H9 (cell line): ENCODE measurements around the gene FBXO31. TPM values are rescaled to one million over a fixed set of nuclear protein-coding genes. Genes with fewer than 3 reads are reported as not detected.

Experiments
- DNase-seq: peaks from one replicate; pipeline ENCODE4 v3.0.0-alpha.2; 2017
- H2AFZ ChIP-seq: one replicate; pipeline ENCODE4 v1.6.1; 2013; ENCODE audit warnings: mild to moderate bottlenecking, low read length, control low read depth, moderate library complexity
- H2AK5ac ChIP-seq: 2 replicates; pipeline ENCODE4 v1.6.1; 2013; ENCODE audit warnings: low read length, control low read depth, mixed read lengths; ENCODE audit not compliant: insufficient read length
- H2BK120ac ChIP-seq: one replicate; pipeline ENCODE4 v1.6.1; 2013; ENCODE audit warnings: low read depth, mild to moderate bottlenecking, low read length, control low read depth, inconsistent platforms; ENCODE audit not compliant: poor library complexity, severe bottlenecking
- H2BK12ac ChIP-seq: 2 replicates; pipeline ENCODE4 v1.6.1; 2013; ENCODE audit warnings: low read length, control low read depth, mixed read lengths, low read depth; ENCODE audit not compliant: insufficient read length
- H2BK15ac ChIP-seq: 2 replicates; pipeline ENCODE4 v1.6.1; 2013; ENCODE audit warnings: low read depth, low read length, control low read depth
- H2BK20ac ChIP-seq: one replicate; pipeline ENCODE4 v1.6.1; 2013; ENCODE audit warnings: low read depth, mild to moderate bottlenecking, low read length, control low read depth, inconsistent platforms; ENCODE audit not compliant: poor library complexity, severe bottlenecking
- H2BK5ac ChIP-seq: 2 replicates; pipeline ENCODE4 v1.6.1; 2013; ENCODE audit warnings: low read length, control low read depth, mixed read lengths; ENCODE audit not compliant: insufficient read length
- H3K14ac ChIP-seq: 2 replicates; pipeline ENCODE4 v1.6.1; 2013; ENCODE audit warnings: low read length, control low read depth; ENCODE audit not compliant: insufficient read depth
- H3K18ac ChIP-seq: 2 replicates; pipeline ENCODE4 v1.6.1; 2013; ENCODE audit warnings: low read depth, mild to moderate bottlenecking, mixed read lengths, low read length, control low read depth; ENCODE audit not compliant: insufficient read length
- H3K23ac ChIP-seq: 2 replicates; pipeline ENCODE4 v1.6.1; 2013; ENCODE audit warnings: low read length, control low read depth, mixed read lengths, low read depth; ENCODE audit not compliant: insufficient read length
- H3K23me2 ChIP-seq: 2 replicates; pipeline ENCODE4 v1.6.1; 2013; ENCODE audit warnings: low read depth, mild to moderate bottlenecking, mixed read lengths, low read length, control low read depth; ENCODE audit not compliant: insufficient read length, poor library complexity, severe bottlenecking
- H3K27ac ChIP-seq: 2 replicates; pipeline ENCODE4 v1.5.1; 2013; ENCODE audit warnings: low read length, control low read depth, mixed read lengths, low read depth; ENCODE audit not compliant: insufficient read length
- H3K27me3 ChIP-seq: 2 replicates; pipeline ENCODE4 v1.6.1; 2013; ENCODE audit warnings: low read length, control low read depth, inconsistent platforms; ENCODE audit not compliant: insufficient read depth
- H3K4ac ChIP-seq: 2 replicates; pipeline ENCODE4 v1.6.1; 2013; ENCODE audit warnings: low read depth, mild to moderate bottlenecking, control low read depth, inconsistent platforms, low read length, moderate library complexity
- H3K4me1 ChIP-seq: 2 replicates; pipeline ENCODE4 v1.6.1; 2013; ENCODE audit warnings: low read length, control low read depth, inconsistent platforms; ENCODE audit not compliant: insufficient read depth
- H3K4me2 ChIP-seq: 2 replicates; pipeline ENCODE4 v1.6.1; 2013; ENCODE audit warnings: low read length, control low read depth, mixed read lengths; ENCODE audit not compliant: insufficient read length, insufficient read depth
- H3K56ac ChIP-seq: 2 replicates; pipeline ENCODE4 v1.6.1; 2013; ENCODE audit warnings: low read depth, mild to moderate bottlenecking, mixed read lengths, low read length, control low read depth; ENCODE audit not compliant: insufficient read length
- H3K79me1 ChIP-seq: 2 replicates; pipeline ENCODE4 v1.6.1; 2013; ENCODE audit warnings: low read depth, mild to moderate bottlenecking, moderate library complexity, low read length, control low read depth, inconsistent platforms; ENCODE audit not compliant: insufficient read depth, poor library complexity, severe bottlenecking
- H3K79me2 ChIP-seq: 2 replicates; pipeline ENCODE4 v1.6.1; 2013; ENCODE audit warnings: low read length, control low read depth, inconsistent platforms; ENCODE audit not compliant: insufficient read depth
- H3K9ac ChIP-seq: 2 replicates; pipeline ENCODE4 v1.6.1; 2013; ENCODE audit warnings: low read length, control low read depth, mixed read lengths; ENCODE audit not compliant: insufficient read length; ENCODE audit errors: extremely low read depth
- H3K9me3 ChIP-seq: one replicate; pipeline ENCODE4 v1.6.1; 2013; ENCODE audit warnings: low read depth, low read length, inconsistent platforms; ENCODE audit not compliant: control insufficient read depth
- H3T11ph ChIP-seq: one replicate; pipeline ENCODE4 v1.6.1; 2013; ENCODE audit warnings: mild to moderate bottlenecking, low read length, control low read depth, inconsistent platforms
- H4K20me1 ChIP-seq: one replicate; pipeline ENCODE4 v1.6.1; 2013; ENCODE audit not compliant: control insufficient read depth, insufficient read length, insufficient read depth
- H4K5ac ChIP-seq: 2 replicates; pipeline ENCODE4 v1.6.1; 2013; ENCODE audit warnings: low read depth, mild to moderate bottlenecking, mixed read lengths, low read length, control low read depth; ENCODE audit not compliant: insufficient read length
- H4K8ac ChIP-seq: replicated peaks from 2 replicates; pipeline ENCODE4 v1.6.1; 2013; ENCODE audit warnings: low read length, control low read depth, mixed read lengths, low read depth; ENCODE audit not compliant: insufficient read length
- H4K91ac ChIP-seq: 2 replicates; pipeline ENCODE4 v1.6.1; 2013; ENCODE audit warnings: low read depth, mild to moderate bottlenecking, moderate library complexity, mixed read lengths, low read length, control low read depth; ENCODE audit not compliant: insufficient read length
- H3K27ac Mint-ChIP-seq, 3 experiments: 2 replicates in 2 of 3; 3 replicates in 1 of 3; pipeline ENCODE4 v1.8.0; 2020 to 2021; ENCODE audit warnings: mixed read lengths in 3 of 3, mild to moderate bottlenecking in 1 of 3, moderate library complexity in 1 of 3
- H3K27me3 Mint-ChIP-seq: 2 replicates; pipeline ENCODE4 v1.8.0; 2021; ENCODE audit warnings: low read depth, mild to moderate bottlenecking, moderate library complexity, mixed read lengths
- H3K36me3 Mint-ChIP-seq, 3 experiments: 2 replicates in 2 of 3; 3 replicates in 1 of 3; pipeline ENCODE4 v1.8.0; 2020 to 2021; ENCODE audit warnings: low read depth in 3 of 3, mixed read lengths in 3 of 3; ENCODE audit not compliant: insufficient read depth in 1 of 3
- H3K4me1 Mint-ChIP-seq, 2 experiments: 2 replicates each; pipeline ENCODE4 v1.8.0; 2020; ENCODE audit warnings: mixed read lengths in 2 of 2
- H3K4me3 Mint-ChIP-seq, 2 experiments: 2 replicates in 1 of 2; 3 replicates in 1 of 2; pipeline ENCODE4 v1.8.0; 2020 to 2021; ENCODE audit warnings: mild to moderate bottlenecking in 2 of 2, mixed read lengths in 2 of 2, moderate library complexity in 1 of 2
- H3K9me3 Mint-ChIP-seq, 2 experiments: 2 replicates in 1 of 2; 3 replicates in 1 of 2; pipeline ENCODE4 v1.8.0; 2020; ENCODE audit warnings: mild to moderate bottlenecking in 2 of 2, mixed read lengths in 2 of 2, moderate library complexity in 1 of 2
- CTCF ChIP-seq: fragments of 200-600 bp; sonication (generic); conservative IDR thresholded peaks from 3 replicates; pipeline ENCODE4 v1.8.0; 2021; ENCODE audit warnings: antibody characterized with exemption, mild to moderate bottlenecking
- WGBS: extraction: QIAGEN DNeasy Blood & Tissue Kit; methylation state at CpG from one replicate; pipeline ENCODE4 v1.1.7; 2013; ENCODE audit warnings: missing lambda C conversion rate, low lambda C conversion rate, mixed read lengths; ENCODE audit not compliant: insufficient read length; ENCODE audit errors: extremely low coverage; 5-methylcytosine and 5-hydroxymethylcytosine counted together
- total RNA-seq: library from RNA; stranded (reverse); gene quantifications from 2 replicates; pipeline ENCODE4 v1.2.1, GENCODE V29; 2021

Gene FBXO31
- total RNA-seq, 1 experiment from 2014 or later = 24.2 TPM

GRCh38 chr16:87327798-87328495, 55.6 kb downstream of the FBXO31 start:
- H4K8ac ChIP-seq = no peak overlapping the region
- no peak overlapping the region for H3K9ac ChIP-seq
- peaks cover 0 to 3% of the 10 kb centered on the region in 2 experiments; a peak in 2 of 4 replicates for H3K4me1 Mint-ChIP-seq
- no peak overlapping the region for H3K56ac ChIP-seq
- H4K91ac ChIP-seq = no peak overlapping the region
- no peak overlapping the region for H3T11ph ChIP-seq
- no peaks in the 10 kb centered on the region for H3K23me2 ChIP-seq
- no peak overlapping the region for H2BK5ac ChIP-seq
- no peak overlapping the region for H3K4me2 ChIP-seq
- no peak overlapping the region for H4K5ac ChIP-seq
- peaks cover 2 to 21% (median 17%) of the 10 kb centered on the region in 3 experiments for H3K36me3 Mint-ChIP-seq
- H2BK12ac ChIP-seq = no peak overlapping the region
- H4K20me1 ChIP-seq = no peaks in the 10 kb centered on the region
- H3K23ac ChIP-seq = no peak overlapping the region
- no peaks in the 10 kb centered on the region for H3K9me3 Mint-ChIP-seq
- no peak overlapping the region for H2BK20ac ChIP-seq
- no peak overlapping the region for H2BK15ac ChIP-seq
- H2AK5ac ChIP-seq = no peak overlapping the region
- no peak overlapping the region for H2BK120ac ChIP-seq
- no peak overlapping the region; the same call in 1 of the 2 replicates for H3K14ac ChIP-seq
- no peaks in the 10 kb centered on the region for H3K9me3 ChIP-seq
- H3K4me1 ChIP-seq = no peaks in the 10 kb centered on the region
- H2AFZ ChIP-seq = no peak overlapping the region
- WGBS = no CpG with 5 or more reads among the region's 19 CpGs
- H3K27me3 ChIP-seq = no peaks in the 10 kb centered on the region
- no peak overlapping the region for H3K18ac ChIP-seq
- TF ChIP-seq CTCF = no peak
- H3K27ac Mint-ChIP-seq = no peak overlapping the region; a peak in 1 of 7 replicates
- no peak for DNase-seq
- H3K79me1 ChIP-seq = no peaks in the 10 kb centered on the region
- H3K27me3 Mint-ChIP-seq = no peaks in the 10 kb centered on the region; the same call in 1 of the 2 replicates
- H3K27ac ChIP-seq = no peak overlapping the region
- no peaks in the 10 kb centered on the region for H3K79me2 ChIP-seq
- no peak overlapping the region for H3K4ac ChIP-seq
- no peak overlapping the region for H3K4me3 Mint-ChIP-seq
